Measurements from ENCODE around the gene DCDC2B. TPM values are rescaled to one million over a fixed set of nuclear protein-coding genes. Genes with fewer than 3 reads are reported as not detected.

DCDC2B gene
- total and polyA plus RNA-seq, 9 of the 15 experiments (the other 6 are each of a cell fraction or from before 2014, with no cell fraction given), result not detected

- Histone ChIP-seq H3K79me2 (ENCODE audit: control insufficient read depth, insufficient read depth, low read length) (peaks cover 13% of the 10 kb centered on the region), H3K4me2 (ENCODE audit: insufficient read depth, low read length) (no peak overlapping the region), H3K36me3 (ENCODE audit: control insufficient read depth, insufficient read depth, low read length) (peaks cover 28% of the 10 kb centered on the region; the same call in 2 of the 3 replicates), H3K27ac (ENCODE audit: extremely low read depth, low read depth, low read length) (no peak overlapping the region), H3K9me3 (replicated peaks; ENCODE audit: control insufficient read depth, insufficient read depth, low read depth, low read length) (no peaks in the 10 kb centered on the region), H3K4me3 (no peak overlapping the region), H3K4me1 (replicated peaks in 1 of 2; ENCODE audit: control insufficient read depth in 2 of 2, insufficient read depth in 2 of 2, low read length in 2 of 2) (peaks cover 10 to 31% of the 10 kb centered on the region in 2 experiments; a peak in 4 of 5 replicates), H3K9ac (ENCODE audit: insufficient read depth in 1 of 2, low read depth in 2 of 2, low read length in 2 of 2) (no peak overlapping the region; a peak in 1 of 4 replicates), H3K27me3 (ENCODE audit: control insufficient read depth in 2 of 2, insufficient read depth in 2 of 2, low read length in 2 of 2) (no peaks in the 10 kb centered on the region), H2AFZ (ENCODE audit: low read depth, low read length) (no peak overlapping the region), H3K9me1 (ENCODE audit: control insufficient read depth, insufficient read depth, low read length) (peaks cover 4% of the 10 kb centered on the region), H4K20me1 (replicated peaks; ENCODE audit: control insufficient read depth, insufficient read depth, low read length) (no peaks in the 10 kb centered on the region)
- FAIRE-seq, result no peak
- no peak for DNase-seq (ENCODE audit: extremely low read depth in 1 of 4, low spot score in 3 of 4)
- in situ Hi-C loops (cut with MboI) (no loop called here), intact Hi-C loops (cut with micrococcal nuclease) (loop anchor here (5.0 kb wide), 1 partner anchor 39 kb away; the partner anchor contains the start of gene FAM167B)
- TF ChIP-seq RBBP5 (IDR thresholded peaks at IDR 0.05; ENCODE audit: borderline replicate concordance, insufficient read depth, low read length, poor library complexity, severe bottlenecking), result no peak
- no peak for TF ChIP-seq ZC3H8 (IDR thresholded peaks at IDR 0.05)
- no peak for TF ChIP-seq SMARCC2 (IDR thresholded peaks at IDR 0.05; ENCODE audit: low read depth)
- 0 out of 2 replicates have a peak, but pooled peaks have one; percentile 15 for TF ChIP-seq ZNF143 (CRISPR knock-in tag; IDR thresholded peaks at IDR 0.05)
- no peak for TF ChIP-seq SMAD1 (IDR thresholded peaks at IDR 0.05; ENCODE audit: low read depth, low read length, partially characterized antibody)
- POLR2A ChIA-PET, result interaction anchor here (0.5 to 7.8 kb wide), 6 partner anchors 7 to 127 kb away, joined by 3 to 80 read pairs (median 4); partner anchors contain the start of gene CCDC28B
- BruUV-seq (replicated peaks), result no TSS peak
- CTCF ChIA-PET (ENCODE audit: low intra/inter-chr PET ratio), result interaction anchor here (0.7 kb wide), 1 partner anchor 90 kb away, joined by 3 read pairs; no protein-coding TSS in a partner anchor
- ATAC-seq, result no peak
- WGBS (ENCODE audit: insufficient coverage, low coverage, missing lambda C conversion rate), result 86% methylated on average over 6 of the region's 6 CpGs
Measured at GRCh38 chr1:32208469-32208868, 420 bp upstream of the DCDC2B start.

Measured in K562 (cell line).